GM21526 (cell line): ENCODE results near the gene EPS15.
"Not testable (repeated sequence)": the region's sequence is repeated elsewhere in the genome, so short reads cannot be mapped to it uniquely, and the experiment has no call there.

Experiments
- ATAC-seq: cut with Tn5 transposase; IDR thresholded peaks from one replicate; pipeline ENCODE4 v1.9.1; 2021; ENCODE audit warnings: moderate library complexity; ENCODE audit not compliant: unreplicated experiment, low FRiP score

Gene EPS15

GRCh38 chr1:51433972-51434510, 85.0 kb downstream of the EPS15 start:
- no peak for ATAC-seq

GRCh38 chr1:51433269-51433971, 85.6 kb downstream of the EPS15 start:
- ATAC-seq, result no peak

DNA sequence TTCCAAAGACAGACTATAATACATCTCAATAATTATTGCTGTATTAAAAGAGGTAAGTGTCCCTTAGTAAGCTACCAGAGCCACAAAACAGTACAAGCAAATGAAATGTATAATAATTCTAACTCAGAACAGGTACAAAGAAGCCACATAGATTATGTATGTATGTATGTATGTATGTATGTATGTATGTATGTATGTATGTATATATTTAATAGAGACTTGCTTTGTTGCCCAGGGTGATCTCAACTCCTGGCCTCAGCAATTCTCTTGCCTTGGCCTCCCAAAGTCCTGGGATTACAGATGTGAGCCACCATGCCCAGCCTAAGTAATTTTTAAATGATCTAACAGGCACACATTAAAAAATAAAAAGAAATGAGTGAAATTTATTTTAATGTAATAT, 86.9 kb downstream of the EPS15 start:
- ATAC-seq, result no peak

DNA sequence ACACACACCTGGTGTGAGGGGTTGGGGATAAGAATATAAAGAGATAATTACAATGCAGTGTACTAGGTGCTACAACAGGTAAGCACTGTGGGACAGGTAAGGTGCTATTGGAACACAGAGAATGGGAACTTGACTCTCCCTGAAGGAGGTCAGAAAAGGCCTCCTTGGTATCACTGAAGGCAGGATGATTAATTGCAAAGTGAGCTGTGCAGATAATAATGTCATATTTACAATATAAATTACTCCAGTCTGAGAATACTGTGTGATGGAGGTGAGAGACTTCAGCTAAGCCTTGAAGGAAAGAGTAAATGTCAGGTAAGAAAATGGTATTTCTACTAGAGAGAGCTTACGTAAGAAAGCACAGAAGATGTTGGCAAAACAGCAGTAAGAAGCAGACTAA, 91.6 kb downstream of the EPS15 start:
- ATAC-seq, result no peak

DNA sequence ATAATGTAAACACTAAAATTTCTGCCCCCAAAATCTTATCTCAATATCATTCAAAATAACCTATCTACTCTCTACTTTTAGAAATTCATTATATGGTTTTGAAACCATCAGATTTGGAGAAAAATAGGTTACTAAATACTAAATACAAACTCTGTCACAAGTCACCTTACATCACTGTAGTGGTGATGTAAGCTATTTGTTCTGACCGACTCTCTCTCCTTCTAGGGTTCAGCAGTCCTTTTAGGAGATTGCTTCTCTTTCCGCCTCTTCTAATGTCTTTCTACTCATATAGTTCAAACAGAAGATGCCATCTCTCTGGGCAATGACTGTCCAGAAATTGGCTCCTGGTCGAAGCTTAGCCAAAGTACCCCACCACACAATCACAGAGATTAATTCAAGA, 93.1 kb downstream of the EPS15 start:
- ATAC-seq, result no peak

DNA sequence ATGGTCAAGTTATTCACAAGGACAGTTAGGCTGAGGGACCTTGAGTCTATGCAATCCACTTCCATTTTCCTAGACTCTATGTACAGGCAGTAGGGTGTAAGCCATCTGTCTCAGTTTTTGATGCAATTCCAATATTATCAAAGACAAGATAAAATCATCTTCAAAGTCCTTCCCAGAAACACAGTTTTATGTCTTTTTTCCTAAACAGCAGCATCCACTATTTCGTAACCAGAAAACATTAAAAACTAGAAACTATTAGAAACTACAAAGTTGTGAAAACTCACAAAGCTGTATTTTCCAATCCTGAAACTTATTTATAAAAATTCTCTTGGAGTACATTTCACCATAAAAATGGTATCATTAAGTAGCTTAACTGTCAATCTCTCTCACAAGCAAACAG, 93.8 kb downstream of the EPS15 start:
- no peak for ATAC-seq

- ATAC-seq, result no peak
Observed at GRCh38 chr1:51423073-51423821, 95.8 kb downstream of the EPS15 start.

DNA sequence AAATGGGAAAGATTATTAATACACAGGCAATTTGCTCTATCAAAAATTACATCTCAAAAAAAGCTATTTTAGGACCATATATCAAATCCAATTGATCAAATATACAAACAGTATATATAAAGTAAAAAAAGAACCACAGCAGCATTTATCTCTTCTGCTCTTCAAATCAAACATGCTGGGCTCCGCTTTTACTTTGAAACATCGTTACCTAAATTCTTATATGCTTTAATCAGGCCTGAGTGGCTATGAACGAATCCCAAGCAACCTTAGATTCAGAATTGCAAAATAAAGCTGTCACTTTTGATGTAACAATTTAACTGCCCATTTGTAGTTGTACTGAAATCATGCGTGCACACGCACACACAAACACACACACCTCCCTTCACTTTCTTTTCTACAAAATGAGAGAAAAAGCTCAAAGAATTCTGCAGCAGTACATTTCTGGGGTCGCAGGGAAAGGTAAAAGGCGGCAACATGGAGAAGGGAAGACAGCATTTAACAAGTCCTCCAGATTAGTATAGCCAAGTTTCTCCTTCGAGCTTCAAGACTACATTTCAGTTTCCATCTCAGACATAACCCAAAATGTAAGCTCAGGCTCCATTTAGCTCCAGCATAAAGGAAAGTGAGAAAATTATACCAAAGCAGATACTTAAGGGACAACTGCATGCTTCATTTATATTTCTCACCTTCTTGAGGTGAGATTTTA, 96.5 kb downstream of the EPS15 start:
- no peak for ATAC-seq

DNA sequence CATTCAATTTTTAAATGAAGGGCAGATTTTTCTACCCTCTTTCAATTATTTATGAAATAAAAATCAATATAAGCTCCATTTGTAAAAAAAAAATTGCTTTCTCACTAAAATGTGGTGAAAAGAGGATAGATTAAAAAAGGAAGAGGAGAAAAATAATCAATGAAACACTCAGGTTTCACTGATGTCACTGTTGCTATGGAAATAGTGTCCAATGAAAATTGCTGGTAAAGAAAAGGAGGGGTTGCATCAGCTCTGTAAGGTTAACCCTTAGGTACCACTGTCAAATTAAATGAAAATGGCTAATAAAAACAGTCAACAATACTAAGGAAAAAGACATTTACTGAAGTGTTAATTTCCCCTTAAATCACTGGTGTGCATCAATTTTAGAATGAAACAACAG, 97.1 kb downstream of the EPS15 start:
- ATAC-seq, result no peak

- no peak for ATAC-seq
Observed at GRCh38 chr1:51420867-51421627, 98.0 kb downstream of the EPS15 start.

GRCh38 chr1:51418384-51418959, 100.6 kb downstream of the EPS15 start:
- no peak for ATAC-seq

DNA sequence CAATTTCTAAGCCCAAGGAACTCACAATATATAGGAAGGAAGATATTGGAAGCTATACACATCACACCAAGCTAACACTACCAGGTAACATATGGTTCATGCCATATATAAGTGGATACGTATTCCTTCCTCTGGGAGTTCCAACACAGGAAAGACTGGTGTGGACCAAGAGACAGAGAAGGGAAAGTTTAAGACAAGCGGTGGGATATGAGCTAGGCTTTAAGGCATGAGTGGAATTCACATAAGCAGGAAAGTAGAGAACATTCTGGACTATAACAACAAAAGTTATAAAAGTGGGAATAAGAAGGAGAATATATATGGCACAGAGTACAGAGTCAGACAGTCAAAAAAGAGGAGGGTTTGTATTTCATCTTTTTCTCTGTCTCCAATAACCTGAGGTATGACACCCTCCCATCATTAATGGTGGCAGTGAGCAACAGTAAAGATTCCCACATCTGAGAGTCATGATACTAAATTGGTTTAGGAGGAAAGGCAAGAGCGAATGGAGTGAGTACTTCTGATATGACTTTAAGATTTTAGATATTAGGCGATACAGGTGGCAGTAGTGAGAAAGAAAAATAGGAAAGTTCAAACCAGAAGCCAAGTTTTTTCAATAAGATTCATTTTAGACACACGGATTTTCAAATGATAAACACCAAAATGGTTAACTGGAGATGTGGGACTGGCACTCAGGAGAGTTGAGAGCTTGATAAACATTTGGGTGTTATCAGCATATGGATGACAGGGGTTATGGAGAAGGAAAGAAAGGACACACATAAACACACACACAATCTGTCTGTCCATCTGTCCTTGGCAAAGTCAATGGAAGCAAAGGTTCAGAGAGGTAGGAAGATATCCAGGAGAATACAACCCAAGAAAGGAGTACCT, 101.3 kb downstream of the EPS15 start:
- no peak for ATAC-seq

DNA sequence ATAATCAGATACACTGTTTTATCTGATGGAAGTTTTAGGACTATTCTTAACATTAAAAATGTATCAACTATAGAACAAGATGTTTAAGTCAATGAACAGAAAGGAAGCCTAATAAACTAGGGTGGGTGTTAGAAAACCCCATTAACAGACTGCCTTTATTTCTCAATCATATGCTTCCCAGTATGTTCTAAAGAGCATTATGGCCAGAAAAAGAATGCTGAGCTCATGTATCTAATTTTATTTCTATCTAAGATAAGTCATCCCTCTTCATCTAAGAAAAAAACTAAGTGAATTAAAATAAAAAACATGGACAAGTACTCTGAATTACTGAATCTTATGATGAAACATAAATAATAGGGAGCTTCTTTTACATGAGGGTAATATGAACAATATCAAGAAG, 102.2 kb downstream of the EPS15 start:
- ATAC-seq, result no peak

GRCh38 chr1:51415963-51416362, 103.1 kb downstream of the EPS15 start:
- ATAC-seq, result no peak

DNA sequence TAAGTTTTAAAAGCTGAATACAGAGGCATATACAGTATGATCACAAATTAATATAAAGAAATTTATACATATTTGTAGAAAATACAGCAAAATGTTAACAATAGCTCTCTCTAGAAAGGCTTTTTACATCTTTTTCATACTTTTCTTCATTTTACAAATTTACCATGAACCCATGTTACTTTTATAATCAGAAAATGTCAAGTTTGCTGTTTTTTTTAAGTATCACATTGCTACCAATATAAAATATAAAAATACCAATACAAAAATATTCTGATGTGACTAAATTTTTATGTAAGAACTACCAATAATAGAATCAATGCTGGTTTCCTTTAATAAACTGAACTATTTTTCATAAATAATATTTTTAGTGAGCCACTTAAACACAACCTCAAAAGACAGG, 104.3 kb downstream of the EPS15 start:
- no peak for ATAC-seq

GRCh38 chr1:51411820-51412219, 107.2 kb downstream of the EPS15 start:
- ATAC-seq, result not testable (repeated sequence)

GRCh38 chr1:51410568-51411460, 108.3 kb downstream of the EPS15 start:
- ATAC-seq, result no peak
